SK-N-SH (cell line): ENCODE results near the gene CNPY2. TPM values are rescaled to one million over a fixed set of nuclear protein-coding genes. Genes with fewer than 3 reads are reported as not detected.
"Not testable (repeated sequence)": the region's sequence is repeated elsewhere in the genome, so short reads cannot be mapped to it uniquely, and the experiment has no call there.

ENCODE experiments used
- CTCF ChIA-PET: fragments of 300-600, 350-600 bp; formaldehyde crosslinking; extraction: SDS; loops from one replicate; lab custom pipeline; 2021; lab: Yijun Ruan, JAX
- POLR2A ChIA-PET: fragments of 350-600 bp; sonication (Branson Sonifier 250); formaldehyde crosslinking; extraction: SDS; loops from one replicate; lab custom pipeline; 2020; ENCODE audit warnings: antibody characterized with exemption, inconsistent platforms; lab: Yijun Ruan, JAX
- DNase-seq: peaks from one replicate; pipeline ENCODE4 v3.0.0; 2012
- H2AFZ ChIP-seq: fragments of 200-600 bp; sonication (generic); 2 replicates; pipeline ENCODE4 v1.8.1; 2016; ENCODE audit warnings: antibody characterized with exemption, mild to moderate bottlenecking, low read depth
- H3F3A ChIP-seq: fragments of 200-600 bp; sonication (generic); replicated peaks from 2 replicates; pipeline ENCODE3; 2016; ENCODE audit warnings: antibody characterized with exemption, mild to moderate bottlenecking; ENCODE audit not compliant: insufficient read depth
- H3K27ac ChIP-seq, 2 experiments: fragments of 200-500 bp in 1 of 2; fragments of 200-600 bp in 1 of 2; sonication (Bioruptor generic) in 1 of 2; sonication (generic), shearing (Covaris generic) in 1 of 2; 2 replicates each; pipeline versions ENCODE4 v1.5.1 to v1.6.1; 2014 to 2016; ENCODE audit warnings: low read depth in 2 of 2, inconsistent platforms in 1 of 2, low read length in 1 of 2, mild to moderate bottlenecking in 1 of 2, mixed read lengths in 1 of 2
- H3K27me3 ChIP-seq: fragments of 200-600 bp; sonication (generic), shearing (Covaris generic); 2 replicates; pipeline ENCODE4 v1.6.1; 2016; ENCODE audit warnings: mixed run types; ENCODE audit not compliant: insufficient read depth
- H3K36me3 ChIP-seq, 2 experiments: fragments of 200-500 bp in 1 of 2; fragments of 200-600 bp in 1 of 2; sonication (Bioruptor generic) in 1 of 2; sonication (generic) in 1 of 2; replicated peaks in 1 of 2; 2 replicates each; pipeline versions ENCODE3 to v1.5.1; 2014 to 2016; ENCODE audit warnings: low read length in 1 of 2, mild to moderate bottlenecking in 1 of 2; ENCODE audit not compliant: insufficient read depth in 2 of 2, control insufficient read depth in 1 of 2
- H3K4me1 ChIP-seq, 2 experiments: fragments of 200-500 bp in 1 of 2; fragments of 200-600 bp in 1 of 2; sonication (Bioruptor generic) in 1 of 2; sonication (generic), shearing (Covaris generic) in 1 of 2; 2 replicates each; pipeline versions ENCODE4 v1.5.1 to v1.6.1; 2014 to 2016; ENCODE audit warnings: low read depth in 1 of 2, low read length in 1 of 2, mixed run types in 1 of 2; ENCODE audit not compliant: insufficient read depth in 2 of 2, control insufficient read depth in 1 of 2
- H3K4me2 ChIP-seq: fragments of 200-600 bp; sonication (generic), shearing (Covaris generic); 2 replicates; pipeline ENCODE4 v1.6.1; 2017; ENCODE audit warnings: mixed run types
- H3K4me3 ChIP-seq, 2 experiments: fragments of 200-500 bp in 1 of 2; fragments of 200-600 bp in 1 of 2; sonication (Bioruptor generic) in 1 of 2; sonication (generic), shearing (Covaris generic) in 1 of 2; 2 replicates each; pipeline versions ENCODE4 v1.5.1 to v1.8.1; 2014 to 2016; ENCODE audit warnings: low read depth in 2 of 2, inconsistent platforms in 1 of 2, low read length in 1 of 2, mild to moderate bottlenecking in 1 of 2, mixed read lengths in 1 of 2, moderate library complexity in 1 of 2
- H3K79me2 ChIP-seq: fragments of 200-600 bp; sonication (generic); 2 replicates; pipeline ENCODE4 v1.8.1; 2017; ENCODE audit warnings: mild to moderate bottlenecking; ENCODE audit not compliant: insufficient read depth
- H3K9ac ChIP-seq: fragments of 200-600 bp; sonication (generic); 2 replicates; pipeline ENCODE4 v1.6.1; 2017; ENCODE audit warnings: mixed run types
- H3K9me2 ChIP-seq: fragments of 200-600 bp; sonication (generic); 2 replicates; pipeline ENCODE4 v1.6.1; 2017; ENCODE audit warnings: mixed run types
- H3K9me3 ChIP-seq: fragments of 200-600 bp; sonication (generic); 2 replicates; pipeline ENCODE4 v1.6.1; 2017; ENCODE audit warnings: mixed run types, mild to moderate bottlenecking, moderate library complexity
- H4K20me1 ChIP-seq: fragments of 200-600 bp; sonication (generic); 2 replicates; pipeline ENCODE4 v1.6.1; 2017; ENCODE audit warnings: mild to moderate bottlenecking, mixed run types; ENCODE audit not compliant: insufficient read depth
- CHD2 ChIP-seq: fragments of 150-350 bp; IDR thresholded peaks from 2 replicates; pipeline ENCODE4 v1.6.1; 2018; ENCODE audit warnings: low read length; ENCODE audit not compliant: partially characterized antibody
- CTCF ChIP-seq: fragments of 200-600 bp; sonication (generic); IDR thresholded peaks from 2 replicates; pipeline ENCODE4 v1.6.1; 2017; ENCODE audit warnings: antibody characterized with exemption, mild to moderate bottlenecking, moderate library complexity
- EP300 ChIP-seq, 2 experiments: IDR thresholded peaks; 2 replicates each; pipeline versions ENCODE4 v1.4.0 to v1.6.1; 2012; ENCODE audit warnings: borderline replicate concordance in 1 of 2, low read depth in 1 of 2, low read length in 1 of 2
- FOXJ3 ChIP-seq: sonication (generic); formaldehyde crosslinking; IDR thresholded peaks from 2 replicates; pipeline ENCODE4 v1.5.1; 2020; ENCODE audit warnings: mild to moderate bottlenecking, missing genetic modification reagents
- FOXM1 ChIP-seq: IDR thresholded peaks from 2 replicates; pipeline ENCODE4 v1.4.0; 2012; ENCODE audit warnings: low read depth, mild to moderate bottlenecking
- GABPA ChIP-seq: IDR thresholded peaks from 2 replicates; pipeline ENCODE4 v1.4.0; 2012; ENCODE audit warnings: low read depth, mild to moderate bottlenecking
- GATA2 ChIP-seq: sonication (generic); formaldehyde crosslinking; IDR thresholded peaks from 2 replicates; pipeline ENCODE4 v1.5.0; 2020; ENCODE audit warnings: mild to moderate bottlenecking, missing genetic modification reagents
- MEF2A ChIP-seq: IDR thresholded peaks from 2 replicates; pipeline ENCODE4 v1.4.0; 2012; ENCODE audit warnings: low read depth, borderline replicate concordance
- POLR2AphosphoS5 ChIP-seq: IDR thresholded peaks from 2 replicates; pipeline ENCODE4 v1.6.1; 2012; ENCODE audit warnings: low read depth, low read length
- RCOR1 ChIP-seq: fragments of 150-350 bp; IDR thresholded peaks from 2 replicates; pipeline ENCODE4 v1.6.1; 2017; ENCODE audit warnings: antibody characterized with exemption, low read length
- SIN3A ChIP-seq: IDR thresholded peaks from 2 replicates; pipeline ENCODE4 v1.6.1; 2012; ENCODE audit warnings: low read depth, mild to moderate bottlenecking, low read length, moderate library complexity, borderline replicate concordance
- whole genome bisulfite sequencing: methylation state at CpG from one replicate; pipeline ENCODE4 v1.1.6; 2017; ENCODE audit warnings: low lambda C conversion rate; 5-methylcytosine and 5-hydroxymethylcytosine counted together
- polyA plus RNA-seq, 3 experiments: library from polyadenylated mRNA; depleted of rRNA; stranded (reverse); fragments of >200 nt; gene quantifications; 2 replicates each; pipeline ENCODE4 v1.2.3, GENCODE V29; 2012
- TF ChIP-seq, protein P1 (sequence below): fragments of 150-350 bp; IDR thresholded peaks from 2 replicates; pipeline ENCODE4 v1.6.1; 2017; ENCODE audit warnings: antibody characterized with exemption, low read length, low read depth, borderline replicate concordance

Gene CNPY2
- polyA plus RNA-seq, 1 of the 3 experiments (the other 2 are of a cell fraction), result 191 TPM

DNA sequence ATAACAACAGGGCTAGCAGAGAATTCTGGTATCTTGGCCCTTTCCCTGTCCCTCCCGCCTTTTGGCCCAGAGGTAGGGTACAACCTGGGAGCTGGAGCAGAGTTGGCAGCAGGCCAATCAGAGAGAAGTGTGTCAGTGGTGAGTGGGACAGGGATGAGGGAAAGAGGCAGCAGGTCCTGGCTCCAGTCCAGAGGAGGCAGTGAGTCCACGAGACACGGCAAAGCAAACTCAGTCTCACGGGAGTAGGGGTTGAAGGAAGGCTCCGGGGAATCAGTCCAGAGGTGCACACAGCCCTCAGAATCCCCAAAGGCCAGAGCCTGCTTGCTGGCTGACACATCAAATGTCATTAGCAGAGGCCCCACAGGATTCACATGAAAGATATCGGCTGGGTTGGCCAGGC is 10.7 kb upstream of the CNPY2 start (continued):
- TF ChIP-seq CTCF, result no peak
- no peak for TF ChIP-seq POLR2AphosphoS5

- no peak overlapping the region for H2AFZ ChIP-seq
- 88% methylated on average over 8 of the region's 8 CpGs for WGBS
- DNase-seq, result no peak
- H3F3A ChIP-seq, result no peaks in the 10 kb centered on the region
- no peak overlapping the region for H3K27ac ChIP-seq
- H3K9me2 ChIP-seq, result no peaks in the 10 kb centered on the region
- no peak overlapping the region for H3K4me3 ChIP-seq
- no peaks in the 10 kb centered on the region for H3K27me3 ChIP-seq
- H4K20me1 ChIP-seq, result no peaks in the 10 kb centered on the region
- no peaks in the 10 kb centered on the region for H3K79me2 ChIP-seq
- H3K4me1 ChIP-seq, result no peaks in the 10 kb centered on the region
- H3K36me3 ChIP-seq, result peaks cover 18 to 54% of the 10 kb centered on the region in 2 experiments
- TF ChIP-seq RCOR1 (no peak), GABPA (no peak), GATA2 (CRISPR knock-in tag) (no peak), FOXM1 (no peak)
- TF ChIP-seq, protein P1, sequence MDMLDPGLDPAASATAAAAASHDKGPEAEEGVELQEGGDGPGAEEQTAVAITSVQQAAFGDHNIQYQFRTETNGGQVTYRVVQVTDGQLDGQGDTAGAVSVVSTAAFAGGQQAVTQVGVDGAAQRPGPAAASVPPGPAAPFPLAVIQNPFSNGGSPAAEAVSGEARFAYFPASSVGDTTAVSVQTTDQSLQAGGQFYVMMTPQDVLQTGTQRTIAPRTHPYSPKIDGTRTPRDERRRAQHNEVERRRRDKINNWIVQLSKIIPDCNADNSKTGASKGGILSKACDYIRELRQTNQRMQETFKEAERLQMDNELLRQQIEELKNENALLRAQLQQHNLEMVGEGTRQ, result no peak
- TF ChIP-seq, all 33 proteins: peak for 0
- ChIA-PET POLR2A (interaction anchor here (1.4 kb wide), 1 partner anchor 10 kb away, joined by 5 read pairs; the partner anchor contains the start of gene CNPY2), CTCF (no interaction called here)
- no peak overlapping the region for H3K9ac ChIP-seq
- no peaks in the 10 kb centered on the region for H3K9me3 ChIP-seq
- H3K4me2 ChIP-seq, result no peak overlapping the region
Observed at GRCh38 chr12:56326126-56326525, 10.3 kb upstream of the CNPY2 start.

- H3F3A ChIP-seq, result no peaks in the 10 kb centered on the region
- POLR2A ChIA-PET, result interaction anchor here (1.0 kb wide), 1 partner anchor 10 kb away, joined by 6 read pairs; the partner anchor contains the start of gene PAN2
- H3K27ac ChIP-seq, result no peak overlapping the region
- no peak overlapping the region for H3K9ac ChIP-seq
- CTCF ChIA-PET, result interaction anchor here (0.8 kb wide), 1 partner anchor 9 kb away, joined by 3 read pairs; the partner anchor contains the start of gene PAN2
- no peak overlapping the region for H3K4me3 ChIP-seq
- 89% methylated on average over 6 of the region's 6 CpGs for WGBS
- H3K4me2 ChIP-seq, result no peak overlapping the region
- no peaks in the 10 kb centered on the region for H3K9me3 ChIP-seq
- TF ChIP-seq EP300 (IDR thresholded peaks at IDR 0.05; ENCODE audit: borderline replicate concordance in 1 of 2, low read depth in 1 of 2, low read length in 1 of 2), result no peak
- no peak for TF ChIP-seq CHD2
- no peak for TF ChIP-seq FOXJ3 (CRISPR knock-in tag)
- TF ChIP-seq CTCF, result no peak
- TF ChIP-seq SIN3A, result no peak
- TF ChIP-seq MEF2A, result no peak
- TF ChIP-seq, all 33 proteins: peak for 0
- H3K4me1 ChIP-seq, result no peaks in the 10 kb centered on the region
- peaks cover 18 to 61% of the 10 kb centered on the region in 2 experiments for H3K36me3 ChIP-seq
- no peaks in the 10 kb centered on the region for H4K20me1 ChIP-seq
- no peaks in the 10 kb centered on the region for H3K27me3 ChIP-seq
- no peak for DNase-seq
- H3K9me2 ChIP-seq, result no peaks in the 10 kb centered on the region
- H2AFZ ChIP-seq, result no peak overlapping the region
- no peaks in the 10 kb centered on the region for H3K79me2 ChIP-seq
Observed at GRCh38 chr12:56324206-56324605, 8.4 kb upstream of the CNPY2 start.

GRCh38 chr12:56321610-56322009 is 5.8 kb upstream of the CNPY2 start:
- H3K9me3 ChIP-seq, H3K27ac ChIP-seq, CTCF ChIA-PET, H3K4me1 ChIP-seq, H3K79me2 ChIP-seq, H4K20me1 ChIP-seq, POLR2A ChIA-PET, H3K4me2 ChIP-seq, H2AFZ ChIP-seq, DNase-seq, H3K9ac ChIP-seq, H3K4me3 ChIP-seq, H3K9me2 ChIP-seq, H3K27me3 ChIP-seq: not testable (repeated sequence)
- 88% methylated on average over 8 of the region's 8 CpGs for WGBS
- H3F3A ChIP-seq, result peaks cover 14% of the 10 kb centered on the region
- H3K36me3 ChIP-seq, result peaks cover 21 to 58% of the 10 kb centered on the region in 2 experiments
